Esophagus (tissue), 2 donors: ENCODE measurements around the gene ERFE. TPM values are rescaled to one million over a fixed set of nuclear protein-coding genes. Genes with fewer than 3 reads are reported as not detected.

Experiments used
- H3K27ac ChIP-seq, 2 donors: one replicate each; pipeline ENCODE4 v1.5.1; 2013; ENCODE audit warnings: low read depth in 2 of 2, mild to moderate bottlenecking in 2 of 2, inconsistent platforms in 1 of 2, low read length in 1 of 2, moderate library complexity in 1 of 2
- H3K27me3 ChIP-seq, 2 donors: one replicate each; pipeline ENCODE4 v1.6.1; 2013; ENCODE audit warnings: low read length in 2 of 2, control low read depth in 1 of 2, mild to moderate bottlenecking in 1 of 2; ENCODE audit not compliant: insufficient read depth in 2 of 2, control insufficient read depth in 1 of 2
- H3K36me3 ChIP-seq, 2 donors: one replicate each; pipeline ENCODE4 v1.6.1; 2013; ENCODE audit warnings: low read length in 1 of 2; ENCODE audit not compliant: control insufficient read depth in 2 of 2, insufficient read depth in 2 of 2
- H3K4me1 ChIP-seq, 2 donors: one replicate each; pipeline ENCODE4 v1.6.1; 2013; ENCODE audit warnings: low read length in 1 of 2; ENCODE audit not compliant: control insufficient read depth in 2 of 2, insufficient read depth in 2 of 2
- H3K4me3 ChIP-seq, 2 donors: one replicate each; pipeline ENCODE4 v1.5.1; 2013; ENCODE audit warnings: low read length in 2 of 2, mild to moderate bottlenecking in 2 of 2, low read depth in 1 of 2, moderate library complexity in 1 of 2
- H3K9me3 ChIP-seq, 2 donors: one replicate each; pipeline ENCODE4 v1.6.1; 2013; ENCODE audit warnings: mild to moderate bottlenecking in 2 of 2, low read depth in 1 of 2, low read length in 1 of 2, moderate library complexity in 1 of 2; ENCODE audit not compliant: control insufficient read depth in 2 of 2, insufficient read depth in 1 of 2
- WGBS, 2 donors: extraction: QIAGEN DNeasy Blood & Tissue Kit; methylation state at CpG; one replicate each; pipeline ENCODE4 v1.1.7; 2013; 5-methylcytosine and 5-hydroxymethylcytosine counted together
- polyA plus RNA-seq, 2 donors: library from polyadenylated mRNA; stranded (reverse); fragments of 200-250 nt; gene quantifications; one replicate each; pipeline ENCODE4 v1.2.3, GENCODE V29; 2013
- donor health status: healthy with polysubstance abuse.
- donor health status: Bipolar disorder and iron deficiency.

ERFE gene
- polyA plus RNA-seq, 2 donors: 0.06 to 0.38 TPM

DNA sequence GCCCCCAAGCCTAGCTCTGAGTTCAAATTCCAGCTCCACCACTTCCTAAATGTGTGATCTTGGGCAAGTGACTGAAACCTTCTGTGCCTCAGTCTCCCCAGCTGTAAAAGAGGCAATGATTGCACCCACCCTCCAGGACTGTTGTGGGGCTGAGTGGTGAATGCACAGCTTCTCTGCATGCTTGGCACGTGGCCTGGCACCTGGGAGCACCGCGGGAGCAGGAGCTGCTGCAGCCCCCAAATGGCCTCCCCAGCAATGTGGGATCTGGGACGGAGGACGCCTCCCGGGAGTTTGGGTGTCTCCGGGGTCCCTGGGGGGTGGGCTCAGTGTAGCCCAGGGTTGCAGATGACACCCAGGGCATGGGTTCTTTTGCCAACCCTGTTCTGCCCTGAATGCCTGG is 18.7 kb upstream of the ERFE start:
- H3K9me3 ChIP-seq: no peaks in the 10 kb centered on the region
- H3K27ac ChIP-seq: no peak overlapping the region
- no peak overlapping the region for H3K4me3 ChIP-seq
- WGBS, 2 donors: 90 to 95% methylated on average over 7 of the region's 7 CpGs
- no peaks in the 10 kb centered on the region for H3K36me3 ChIP-seq
- H3K27me3 ChIP-seq: no peaks in the 10 kb centered on the region
- peaks cover 6 to 37% of the 10 kb centered on the region in 2 donors for H3K4me1 ChIP-seq

- Histone ChIP-seq H3K27ac (no peak overlapping the region), H3K9me3 (no peaks in the 10 kb centered on the region), H3K4me1 (peaks cover 6 to 40% of the 10 kb centered on the region in 2 donors), H3K27me3 (no peaks in the 10 kb centered on the region), H3K36me3 (no peaks in the 10 kb centered on the region), H3K4me3 (no peak overlapping the region)
- 88 to 94% methylated on average over 60 of the region's 60 CpGs for WGBS, 2 donors
Measured at GRCh38 chr2:238140721-238141540, 17.8 kb upstream of the ERFE start.

- Histone ChIP-seq H3K9me3 (no peaks in the 10 kb centered on the region), H3K27me3 (no peaks in the 10 kb centered on the region), H3K4me1 (peaks cover 6 to 40% of the 10 kb centered on the region in 2 donors), H3K36me3 (no peaks in the 10 kb centered on the region), H3K27ac (peak overlapping the region in 1 of 2 donors; percentile 43), H3K4me3 (no peak overlapping the region)
- WGBS, 2 donors: 56 to 57% methylated on average over 10 of the region's 10 CpGs
Measured at GRCh38 chr2:238141541-238142318, 17.0 kb upstream of the ERFE start.

DNA sequence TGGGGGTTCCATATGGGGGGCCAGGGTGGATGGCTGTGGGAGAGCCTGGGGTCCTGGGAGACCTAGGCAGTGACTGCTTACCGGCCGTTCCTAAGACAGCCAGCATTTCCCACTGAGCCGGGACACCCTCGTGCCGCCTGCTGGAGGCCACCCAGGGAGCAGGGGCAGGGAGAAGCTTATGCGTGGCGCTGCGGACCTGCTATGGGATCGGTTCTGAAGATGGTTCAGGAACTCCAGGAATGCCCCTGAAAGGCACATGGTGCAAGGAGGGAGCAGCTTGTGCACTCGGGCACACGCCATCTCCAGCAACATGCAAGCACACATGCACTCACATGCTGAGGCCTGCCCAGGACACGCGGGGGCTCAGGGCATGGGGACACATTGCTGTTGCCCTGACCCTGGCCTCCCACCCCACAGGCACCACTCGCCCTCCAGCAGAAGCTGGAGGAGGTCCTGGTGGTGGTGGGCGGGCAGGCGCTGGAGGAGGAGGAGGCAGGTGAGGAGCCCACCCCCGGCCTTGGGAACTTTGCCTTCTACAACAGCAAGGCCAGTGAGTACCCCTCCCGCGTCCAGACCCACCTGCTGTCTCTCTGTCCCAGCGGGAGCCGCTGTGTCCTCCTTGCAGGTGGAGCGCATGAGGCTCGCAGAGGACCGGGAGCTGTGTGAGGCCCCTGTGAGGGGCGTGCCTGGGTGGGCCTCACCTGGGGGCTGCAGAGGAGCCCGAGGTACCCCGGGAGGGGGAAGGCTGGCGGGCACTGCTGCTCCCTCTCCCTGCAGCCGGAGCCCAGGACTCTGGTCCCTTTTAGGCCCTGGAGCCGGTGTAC is 16.2 kb upstream of the ERFE start:
- peak overlapping the region in 1 of 2 donors; percentile 43 for H3K27ac ChIP-seq
- WGBS, 2 donors: 69% methylated on average over 30 of the region's 30 CpGs
- peaks cover 6 to 37% of the 10 kb centered on the region in 2 donors for H3K4me1 ChIP-seq

DNA sequence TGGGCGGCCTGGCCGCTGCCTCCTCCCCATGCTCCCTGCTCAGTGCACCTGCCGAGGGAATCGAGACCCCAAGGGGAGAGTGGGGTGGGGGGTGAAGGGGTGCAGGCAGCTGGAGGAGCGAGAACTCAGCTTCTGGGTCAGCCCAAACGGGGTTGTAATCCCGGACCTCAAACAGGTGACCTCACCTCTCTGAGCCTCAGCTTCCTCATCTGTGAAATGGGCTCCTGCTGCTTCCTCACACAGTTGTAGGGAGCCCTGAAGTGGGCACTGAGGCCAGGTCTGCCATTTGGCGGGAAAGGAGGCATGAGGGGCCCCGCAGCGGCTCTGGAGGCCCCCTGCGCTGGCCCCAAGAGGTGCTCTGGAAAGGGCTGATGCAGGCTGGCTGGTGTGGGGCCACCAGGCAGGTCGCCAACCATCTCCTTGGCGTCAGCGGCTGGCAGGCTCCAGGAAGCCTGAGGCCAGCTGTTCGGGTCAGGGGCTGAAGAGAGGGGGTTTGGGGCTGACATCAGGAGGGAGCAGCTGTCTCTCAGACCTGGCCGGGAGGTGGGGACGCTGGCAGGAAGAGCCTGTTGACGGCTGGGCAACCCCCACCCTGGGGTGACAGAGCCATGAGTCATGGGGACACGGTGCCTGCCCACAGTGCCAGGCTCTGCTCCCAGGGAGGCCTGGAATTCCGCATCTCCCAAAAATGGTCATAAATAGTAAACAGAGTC is 15.4 kb upstream of the ERFE start:
- peak overlapping the region in 1 of 2 donors; percentile 36 for H3K27ac ChIP-seq
- H3K4me1 ChIP-seq: peaks cover 6 to 32% of the 10 kb centered on the region in 2 donors
- WGBS, 2 donors: 60 to 65% methylated on average over 20 of the region's 20 CpGs
- no peaks in the 10 kb centered on the region for H3K9me3 ChIP-seq
- H3K27me3 ChIP-seq: no peaks in the 10 kb centered on the region
- H3K4me3 ChIP-seq: no peak overlapping the region
- H3K36me3 ChIP-seq: no peaks in the 10 kb centered on the region

More for the DNA sequence above, 16.2 kb upstream of the ERFE start:
- Histone ChIP-seq H3K4me3 (no peak overlapping the region), H3K36me3 (no peaks in the 10 kb centered on the region), H3K27me3 (no peaks in the 10 kb centered on the region), H3K9me3 (no peaks in the 10 kb centered on the region)

DNA sequence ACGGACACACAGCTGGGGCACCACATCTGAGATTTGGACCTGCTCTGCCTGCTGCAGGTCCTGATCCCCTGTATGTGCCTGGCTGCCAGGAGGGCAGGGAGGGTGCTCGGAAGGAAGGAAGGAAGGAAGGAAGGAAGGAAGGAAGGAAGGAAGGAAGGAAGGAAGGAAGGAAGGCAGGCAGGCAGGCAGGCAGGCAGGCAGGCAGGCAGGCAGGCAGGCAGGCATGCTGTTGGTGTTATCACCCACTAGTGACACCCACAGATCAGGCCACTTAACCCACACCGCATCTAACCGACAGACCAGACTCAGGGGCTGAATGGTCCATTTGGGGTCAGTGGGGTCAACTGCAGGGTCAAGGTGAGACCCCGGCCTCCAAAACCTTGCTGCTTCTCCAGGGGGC is 14.5 kb upstream of the ERFE start:
- Histone ChIP-seq H3K9me3 (no peaks in the 10 kb centered on the region), H3K4me3 (no peak overlapping the region), H3K27ac (no peak overlapping the region), H3K4me1 (peaks cover 6 to 32% of the 10 kb centered on the region in 2 donors), H3K27me3 (no peaks in the 10 kb centered on the region), H3K36me3 (no peaks in the 10 kb centered on the region)
- WGBS, 2 donors: 73 to 87% methylated on average over 5 of the region's 5 CpGs

GRCh38 chr2:238145046-238145445 is 13.7 kb upstream of the ERFE start:
- Histone ChIP-seq H3K4me3 (no peak overlapping the region), H3K36me3 (no peaks in the 10 kb centered on the region), H3K4me1 (peaks cover 6 to 32% of the 10 kb centered on the region in 2 donors), H3K27me3 (no peaks in the 10 kb centered on the region), H3K9me3 (no peaks in the 10 kb centered on the region), H3K27ac (no peak overlapping the region)
- WGBS, 2 donors: 81 to 83% methylated on average over 12 of the region's 12 CpGs

DNA sequence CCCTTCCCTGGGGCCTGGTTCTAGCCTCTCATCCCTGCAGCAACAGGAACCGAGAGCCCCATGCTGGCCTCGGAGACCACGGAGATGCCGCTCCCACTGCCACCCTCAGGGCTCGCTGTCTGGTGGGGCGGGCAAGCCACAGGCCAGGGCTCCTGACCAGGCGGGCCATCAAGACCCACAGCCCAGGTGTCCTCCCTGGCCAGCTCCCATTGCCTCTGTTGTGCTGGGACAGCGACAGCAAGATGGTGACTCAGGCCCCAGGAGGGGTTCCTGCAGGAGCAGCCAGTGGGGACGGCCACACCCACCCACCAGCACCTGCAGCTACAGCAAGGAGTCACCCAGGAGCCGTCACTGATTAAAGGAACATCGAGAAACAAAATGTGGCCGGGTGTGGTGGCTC is 12.9 kb upstream of the ERFE start:
- Histone ChIP-seq H3K9me3 (no peaks in the 10 kb centered on the region), H3K4me1 (peaks cover 6 to 28% of the 10 kb centered on the region in 2 donors), H3K27ac (no peak overlapping the region), H3K4me3 (no peak overlapping the region), H3K27me3 (no peaks in the 10 kb centered on the region), H3K36me3 (no peaks in the 10 kb centered on the region)
- 69 to 73% methylated on average over 12 of the region's 12 CpGs for WGBS, 2 donors
